Ascending aorta (tissue), 2 donors: ENCODE measurements around the gene CTNND2. TPM values are rescaled to one million over a fixed set of nuclear protein-coding genes. Genes with fewer than 3 reads are reported as not detected.

Experiments used
- DNase-seq, 2 donors: peaks; one replicate each; pipeline ENCODE4 v3.0.0-alpha.2; 2019; ENCODE audit warnings: low spot score in 2 of 2
- H3K27ac ChIP-seq, 2 donors: fragments of 200-600 bp; sonication (generic); one replicate each; pipeline ENCODE4 v1.5.1; 2016 to 2017; ENCODE audit warnings: mild to moderate bottlenecking in 1 of 2
- H3K27me3 ChIP-seq: fragments of 200-600 bp; sonication (generic); one replicate; pipeline ENCODE4 v1.5.1; 2017
- H3K36me3 ChIP-seq, 2 donors: fragments of 200-600 bp; sonication (generic); one replicate each; pipeline ENCODE4 v1.5.1; 2016
- H3K4me1 ChIP-seq, 2 donors: fragments of 200-600 bp; sonication (generic); one replicate each; pipeline ENCODE4 v1.5.1; 2016 to 2017; ENCODE audit warnings: mild to moderate bottlenecking in 1 of 2
- H3K4me3 ChIP-seq, 2 donors: fragments of 200-600 bp; sonication (generic); one replicate each; pipeline ENCODE4 v1.5.1; 2016 to 2017; ENCODE audit warnings: mild to moderate bottlenecking in 1 of 2
- H3K9me3 ChIP-seq, 2 donors: fragments of 200-600 bp; sonication (generic); one replicate each; pipeline ENCODE4 v1.5.1; 2016
- CTCF ChIP-seq, 3 experiments: fragments of 200-600 bp in 2 of 3; fragments of 450-650 bp in 1 of 3; sonication (generic) in 2 of 3; IDR thresholded peaks; one replicate each; pipeline ENCODE4 v1.5.1; 2016 to 2019; ENCODE audit warnings: antibody characterized with exemption in 3 of 3, mild to moderate bottlenecking in 1 of 3, moderate library complexity in 1 of 3
- intact Hi-C: fragments of 100-400 bp; cut with DNase I; formaldehyde crosslinking; loops from one replicate; pipeline ENCODE4 v1.15.1; 2023
- total RNA-seq: library from RNA; depleted of rRNA; stranded (reverse); fragments of >200 nt; gene quantifications from one replicate; pipeline ENCODE4 v1.1.0, GENCODE V29; 2016

The CTNND2 gene
- total RNA-seq, 1 donor from 2014 or later: 0.11 TPM

DNA sequence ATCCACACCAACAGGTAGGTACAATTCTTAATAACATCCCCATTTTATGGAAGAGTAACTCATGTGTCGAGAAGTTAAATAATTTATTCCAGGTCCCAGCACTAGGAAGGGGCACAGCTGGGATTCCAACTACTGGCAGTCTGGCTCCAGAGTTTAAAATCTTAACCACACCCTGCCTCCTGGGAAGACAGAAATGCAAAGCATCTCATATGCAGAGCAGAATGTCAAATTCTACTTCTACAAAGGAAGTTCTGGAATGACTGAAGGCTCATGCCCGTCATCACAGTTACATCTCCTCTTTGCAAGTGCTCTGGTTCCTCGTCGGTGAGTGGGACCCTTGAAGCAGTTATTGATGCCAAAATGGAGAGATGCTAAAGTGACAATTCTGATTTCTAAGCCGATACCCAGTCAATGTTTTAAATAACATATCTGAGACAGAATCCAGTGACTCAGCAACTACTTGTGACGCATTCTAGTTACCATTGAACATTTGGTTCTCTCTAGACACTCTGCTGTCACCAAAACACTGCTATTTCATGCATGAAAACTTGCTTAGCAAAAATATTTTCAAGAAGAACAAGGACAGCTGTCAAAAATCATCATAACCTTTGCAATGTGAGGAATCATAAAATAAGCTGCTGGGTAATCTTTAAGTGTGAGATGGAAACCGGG is 412.7 kb downstream of the CTNND2 start:
- H3K36me3 ChIP-seq: no peaks in the 10 kb centered on the region
- intact Hi-C loops: no loop called here
- no peaks in the 10 kb centered on the region for H3K4me1 ChIP-seq
- H3K27me3 ChIP-seq: no peaks in the 10 kb centered on the region
- TF ChIP-seq CTCF (IDR thresholded peaks at IDR 0.05): no peak
- H3K4me3 ChIP-seq: no peak overlapping the region
- no peak for DNase-seq
- no peak overlapping the region for H3K27ac ChIP-seq
- no peaks in the 10 kb centered on the region for H3K9me3 ChIP-seq

- Histone ChIP-seq H3K27ac (no peak overlapping the region), H3K36me3 (no peaks in the 10 kb centered on the region), H3K4me1 (no peaks in the 10 kb centered on the region), H3K27me3 (no peaks in the 10 kb centered on the region), H3K9me3 (no peaks in the 10 kb centered on the region), H3K4me3 (no peak overlapping the region)
- no peak for DNase-seq
- intact Hi-C loops: no loop called here
- no peak for TF ChIP-seq CTCF (IDR thresholded peaks at IDR 0.05)
Measured at GRCh38 chr5:11483630-11484029, 420.6 kb downstream of the CTNND2 start.

- Histone ChIP-seq H3K9me3 (no peaks in the 10 kb centered on the region), H3K27me3 (no peaks in the 10 kb centered on the region), H3K36me3 (no peaks in the 10 kb centered on the region), H3K4me1 (no peaks in the 10 kb centered on the region), H3K4me3 (no peak overlapping the region), H3K27ac (no peak overlapping the region)
- no peak for TF ChIP-seq CTCF (IDR thresholded peaks at IDR 0.05)
- intact Hi-C loops: no loop called here
- DNase-seq: no peak
Measured at GRCh38 chr5:11482011-11482410, 422.2 kb downstream of the CTNND2 start.

DNA sequence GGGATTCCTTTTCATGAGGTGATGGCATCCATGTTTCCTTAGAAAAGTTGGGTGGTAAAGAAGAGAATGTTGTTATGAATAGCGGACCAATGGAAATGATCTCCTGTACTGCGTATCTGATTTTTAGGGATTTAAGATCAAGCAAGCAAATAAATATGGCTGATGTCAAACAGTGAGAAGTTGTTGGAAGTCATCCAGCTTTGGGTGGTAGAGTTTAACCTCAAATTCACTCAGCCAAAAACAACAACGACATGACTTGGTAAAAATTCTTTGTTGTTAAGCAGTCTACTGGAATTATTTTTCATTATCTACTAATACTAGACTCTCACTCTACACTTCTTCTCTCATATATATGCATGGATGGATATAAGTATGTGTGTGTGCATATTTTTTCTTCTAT is 426.5 kb downstream of the CTNND2 start:
- Histone ChIP-seq H3K4me1 (no peaks in the 10 kb centered on the region), H3K4me3 (no peak overlapping the region), H3K27ac (no peak overlapping the region), H3K27me3 (no peaks in the 10 kb centered on the region), H3K9me3 (no peaks in the 10 kb centered on the region), H3K36me3 (no peaks in the 10 kb centered on the region)
- intact Hi-C loops: no loop called here
- DNase-seq: no peak
- no peak for TF ChIP-seq CTCF (IDR thresholded peaks at IDR 0.05)

- no peaks in the 10 kb centered on the region for H3K36me3 ChIP-seq
- no peak for DNase-seq
- no peaks in the 10 kb centered on the region for H3K9me3 ChIP-seq
- no peak overlapping the region for H3K27ac ChIP-seq
- H3K4me3 ChIP-seq: no peak overlapping the region
- no peak for TF ChIP-seq CTCF (IDR thresholded peaks at IDR 0.05)
- intact Hi-C loops: no loop called here
- no peaks in the 10 kb centered on the region for H3K4me1 ChIP-seq
- H3K27me3 ChIP-seq: no peaks in the 10 kb centered on the region
Measured at GRCh38 chr5:11476866-11477265, 427.4 kb downstream of the CTNND2 start.
